Measurements from ENCODE around the gene KIF11.

- no peak for TF ChIP-seq CTCF (IDR thresholded peaks at IDR 0.05)
- no peak for TF ChIP-seq POLR2AphosphoS5 (IDR thresholded peaks at IDR 0.05; ENCODE audit: low read depth, low read length)
- TF ChIP-seq REST (IDR thresholded peaks at IDR 0.05; ENCODE audit: insufficient read depth in 1 of 2, low read depth in 2 of 2, low read length in 1 of 2) = no peak
- TF ChIP-seq TCF7L2 (IDR thresholded peaks at IDR 0.05; ENCODE audit: low read depth, low read length) = no peak
Observed at GRCh38 chr10:92692697-92693533, 100.0 kb downstream of the KIF11 start.
